Suprapubic skin (tissue), 3 donors: Measurements from ENCODE around the gene FOXJ3.

Source experiments
- POLR2A ChIP-seq, 2 donors: fragments of 450-650 bp; IDR thresholded peaks; one replicate each; pipeline ENCODE4 v1.6.1; 2017; ENCODE audit warnings: antibody characterized with exemption in 2 of 2, mild to moderate bottlenecking in 2 of 2, moderate library complexity in 2 of 2
- TF ChIP-seq, protein P1 (sequence below), 2 donors: fragments of 200-600 bp in 1 of 2; fragments of 450-650 bp in 1 of 2; sonication (generic) in 1 of 2; IDR thresholded peaks; one replicate each; pipeline ENCODE4 v1.5.1; 2016 to 2019; ENCODE audit warnings: antibody characterized with exemption in 2 of 2, mild to moderate bottlenecking in 1 of 2, moderate library complexity in 1 of 2

DNA sequence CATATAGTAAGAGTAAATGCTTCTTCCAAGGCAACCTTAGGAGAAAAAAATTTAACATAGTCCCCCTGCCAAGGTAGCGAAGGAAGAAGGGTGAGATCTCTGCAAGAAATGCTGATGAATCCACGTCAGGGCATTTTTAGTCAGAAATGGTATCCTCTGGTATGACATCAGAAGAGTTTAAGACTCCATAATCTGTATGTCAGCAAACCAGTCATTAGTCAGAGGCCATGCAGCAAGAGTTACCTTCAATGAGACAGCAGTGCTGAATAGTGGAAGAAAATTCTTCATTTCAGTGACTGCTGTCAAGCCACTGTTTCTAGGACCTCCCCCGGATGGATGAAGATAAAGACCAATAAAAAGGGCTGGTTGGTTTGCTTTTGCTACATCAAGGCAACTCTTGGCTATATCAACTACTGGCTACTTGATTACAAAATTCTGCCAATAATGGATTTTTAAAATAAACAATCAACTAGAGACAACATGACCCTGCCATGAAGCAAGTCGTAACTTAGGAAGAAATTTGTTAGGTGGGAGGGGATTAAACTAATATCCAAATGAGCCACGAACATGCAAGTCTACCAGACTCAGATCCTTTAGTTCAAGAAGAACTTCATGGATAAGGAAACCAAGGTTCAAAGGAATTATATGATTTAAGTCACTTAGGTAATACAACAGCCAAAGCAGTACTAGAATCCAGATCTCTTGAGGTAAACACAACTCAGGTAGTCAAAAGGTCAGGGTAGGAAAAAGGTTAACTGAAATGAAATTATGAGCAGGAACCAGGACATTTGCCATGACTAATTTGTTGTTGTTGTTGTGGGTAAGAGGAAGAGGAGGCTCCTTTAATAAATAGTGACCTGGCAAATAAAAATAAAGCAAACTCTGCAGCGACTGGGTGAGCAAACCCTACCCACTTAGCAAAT, 144.8 kb downstream of the FOXJ3 start:
- TF ChIP-seq, protein P1, sequence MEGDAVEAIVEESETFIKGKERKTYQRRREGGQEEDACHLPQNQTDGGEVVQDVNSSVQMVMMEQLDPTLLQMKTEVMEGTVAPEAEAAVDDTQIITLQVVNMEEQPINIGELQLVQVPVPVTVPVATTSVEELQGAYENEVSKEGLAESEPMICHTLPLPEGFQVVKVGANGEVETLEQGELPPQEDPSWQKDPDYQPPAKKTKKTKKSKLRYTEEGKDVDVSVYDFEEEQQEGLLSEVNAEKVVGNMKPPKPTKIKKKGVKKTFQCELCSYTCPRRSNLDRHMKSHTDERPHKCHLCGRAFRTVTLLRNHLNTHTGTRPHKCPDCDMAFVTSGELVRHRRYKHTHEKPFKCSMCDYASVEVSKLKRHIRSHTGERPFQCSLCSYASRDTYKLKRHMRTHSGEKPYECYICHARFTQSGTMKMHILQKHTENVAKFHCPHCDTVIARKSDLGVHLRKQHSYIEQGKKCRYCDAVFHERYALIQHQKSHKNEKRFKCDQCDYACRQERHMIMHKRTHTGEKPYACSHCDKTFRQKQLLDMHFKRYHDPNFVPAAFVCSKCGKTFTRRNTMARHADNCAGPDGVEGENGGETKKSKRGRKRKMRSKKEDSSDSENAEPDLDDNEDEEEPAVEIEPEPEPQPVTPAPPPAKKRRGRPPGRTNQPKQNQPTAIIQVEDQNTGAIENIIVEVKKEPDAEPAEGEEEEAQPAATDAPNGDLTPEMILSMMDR (IDR thresholded peaks at IDR 0.05) = no peak
- no peak for TF ChIP-seq POLR2A (IDR thresholded peaks at IDR 0.05)
